Measurements from ENCODE around the gene VPS72.

VPS72 gene

GRCh38 chr1:151158326-151158725, 31.7 kb downstream of the VPS72 start:
- no peak overlapping the region for H3K4me3 ChIP-seq (ENCODE audit: low read depth, low read length)
- H3K36me3 ChIP-seq (ENCODE audit: control insufficient read depth in 2 of 2, insufficient read depth in 1 of 2, low read length in 2 of 2) = peaks cover 12 to 61% of the 10 kb centered on the region in 2 experiments
- no peak overlapping the region for H3K27ac ChIP-seq (ENCODE audit: extremely low read depth, low read depth, low read length)
- CTCF ChIA-PET = interaction anchor here (0.6 to 6.4 kb wide), 3 partner anchors 59 to 134 kb away, joined by 3 to 124 read pairs (median 10); partner anchors contain the start of gene C1orf56
- no peaks in the 10 kb centered on the region for H3K9me3 ChIP-seq (ENCODE audit: control insufficient read depth, insufficient read depth, low read depth, low read length)
- H3K4me1 ChIP-seq (ENCODE audit: control insufficient read depth, insufficient read depth, low read length) = no peaks in the 10 kb centered on the region
- TF ChIP-seq ZIC2 (tag by site-specific recombination; IDR thresholded peaks at IDR 0.05) (no peak), ZSCAN4 (tag by site-specific recombination; IDR thresholded peaks at IDR 0.05) (no peak), ZNF514 (tag by site-specific recombination; IDR thresholded peaks at IDR 0.05) (no peak), ZNF621 (tag by site-specific recombination; IDR thresholded peaks at IDR 0.05) (no peak), ZNF239 (tag by site-specific recombination; IDR thresholded peaks at IDR 0.05) (no peak), ZNF404 (tag by site-specific recombination; IDR thresholded peaks at IDR 0.05) (no peak), ZNF132 (tag by site-specific recombination; IDR thresholded peaks at IDR 0.05; ENCODE audit: borderline replicate concordance) (no peak), ZNF112 (tag by site-specific recombination; IDR thresholded peaks at IDR 0.05) (no peak), ZNF544 (tag by site-specific recombination; IDR thresholded peaks at IDR 0.05) (no peak), ZNF391 (tag by site-specific recombination; IDR thresholded peaks at IDR 0.05; ENCODE audit: borderline replicate concordance, low read depth) (no peak), ZBTB49 (tag by site-specific recombination; IDR thresholded peaks at IDR 0.05; ENCODE audit: low read depth) (no peak), ZNF610 (tag by site-specific recombination; IDR thresholded peaks at IDR 0.05; ENCODE audit: borderline replicate concordance) (no peak), KLF17 (tag by site-specific recombination; IDR thresholded peaks at IDR 0.05) (no peak), SCRT2 (tag by site-specific recombination; IDR thresholded peaks at IDR 0.05) (no peak), ZNF341 (tag by site-specific recombination; IDR thresholded peaks at IDR 0.05; ENCODE audit: low read depth) (no peak)
- POLR2A ChIA-PET = interaction anchor here (1.2 kb wide), 1 partner anchor 59 kb away, joined by 3 read pairs; no protein-coding TSS in a partner anchor

GRCh38 chr1:151157067-151157531, 32.9 kb downstream of the VPS72 start:
- Histone ChIP-seq H3K9me3 (ENCODE audit: control insufficient read depth, insufficient read depth, low read depth, low read length) (no peaks in the 10 kb centered on the region), H3K36me3 (ENCODE audit: control insufficient read depth in 2 of 2, insufficient read depth in 1 of 2, low read length in 2 of 2) (peaks cover 12 to 63% of the 10 kb centered on the region in 2 experiments), H3K4me3 (ENCODE audit: low read depth, low read length) (no peak overlapping the region), H3K27ac (ENCODE audit: extremely low read depth, low read depth, low read length) (no peak overlapping the region), H3K4me1 (ENCODE audit: control insufficient read depth, insufficient read depth, low read length) (no peaks in the 10 kb centered on the region)
- ChIA-PET CTCF (interaction anchor here (0.6 to 6.4 kb wide), 10 partner anchors 8 to 132 kb away, joined by 3 to 124 read pairs (median 5); partner anchors contain the start of genes LYSMD1 and TMOD4), POLR2A (interaction anchor here (0.6 to 1.2 kb wide), 3 partner anchors 8 to 33 kb away, joined by 3 to 4 read pairs (median 4); partner anchors contain the start of genes LYSMD1, SCNM1 and VPS72)
- TF ChIP-seq RBAK (tag by site-specific recombination; IDR thresholded peaks at IDR 0.05) (no peak), ZNF704 (tag by site-specific recombination; IDR thresholded peaks at IDR 0.05) (no peak), ZNF146 (tag by site-specific recombination; IDR thresholded peaks at IDR 0.05) (no peak), ZNF341 (tag by site-specific recombination; IDR thresholded peaks at IDR 0.05; ENCODE audit: low read depth) (no peak), ZNF366 (tag by site-specific recombination; conservative IDR thresholded peaks at IDR 0.05) (no peak), FEZF1 (tag by site-specific recombination; IDR thresholded peaks at IDR 0.05) (no peak), ZFP41 (tag by site-specific recombination; IDR thresholded peaks at IDR 0.05; ENCODE audit: borderline replicate concordance) (no peak), ZNF654 (tag by site-specific recombination; IDR thresholded peaks at IDR 0.05; ENCODE audit: low read depth) (no peak), ZNF585B (tag by site-specific recombination; IDR thresholded peaks at IDR 0.05) (no peak), ZSCAN16 (tag by site-specific recombination; IDR thresholded peaks at IDR 0.05) (no peak), ZNF707 (tag by site-specific recombination; IDR thresholded peaks at IDR 0.05) (no peak), ZNF645 (tag by site-specific recombination; IDR thresholded peaks at IDR 0.05) (no peak), ZIC2 (tag by site-specific recombination; IDR thresholded peaks at IDR 0.05) (no peak), HOXA7 (CRISPR knock-in tag; IDR thresholded peaks at IDR 0.05; ENCODE audit: borderline replicate concordance) (no peak), KLF8 (tag by site-specific recombination; IDR thresholded peaks at IDR 0.05) (no peak), ZNF76 (tag by site-specific recombination; IDR thresholded peaks at IDR 0.05; ENCODE audit: borderline replicate concordance, low read depth) (no peak)
